ENCODE results near the gene KIF17.
"Not testable (repeated sequence)": the region's sequence is repeated elsewhere in the genome, so short reads cannot be mapped to it uniquely, and the experiment has no call there.

The KIF17 gene

DNA sequence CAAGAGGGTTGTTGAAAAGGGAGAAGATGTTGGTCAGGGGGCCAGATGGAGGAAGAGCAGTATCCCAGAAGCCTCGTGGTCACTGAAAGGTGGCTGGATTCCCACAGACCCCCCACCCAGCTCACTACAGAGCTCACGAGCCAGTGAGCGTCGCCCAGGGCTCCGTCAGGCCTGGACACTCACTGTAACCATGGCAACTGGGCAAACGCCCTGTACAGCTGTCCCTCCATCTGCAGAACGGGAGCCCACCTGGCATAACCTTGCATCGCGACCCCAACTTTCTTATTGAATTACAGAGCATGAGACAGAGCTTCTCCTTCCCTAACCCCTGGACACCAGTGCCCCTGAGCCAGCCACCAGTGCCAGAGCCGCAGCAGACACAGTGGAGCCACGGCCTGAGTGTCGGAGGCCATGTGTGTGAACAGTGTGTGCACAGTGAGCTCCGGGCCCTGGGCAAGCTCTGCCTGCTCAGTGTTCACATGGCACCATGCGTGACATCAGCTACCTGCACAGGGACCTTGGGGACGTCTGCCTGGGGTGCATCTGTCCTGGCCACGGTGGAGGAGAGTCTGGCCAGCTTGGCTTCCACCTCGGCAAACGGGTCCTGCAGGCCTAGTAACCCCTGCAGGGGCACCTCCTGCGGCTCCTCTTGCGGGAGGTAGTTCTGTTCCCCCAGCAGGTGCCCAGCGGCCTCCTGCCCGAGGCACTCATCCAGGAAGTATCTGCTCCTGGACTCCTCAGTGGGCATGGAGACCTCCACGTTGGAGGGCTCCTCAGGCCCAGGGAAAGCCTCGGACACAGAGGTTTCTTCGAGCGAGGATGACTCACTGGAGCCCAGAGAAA, 30.7 kb downstream of the KIF17 start:
- DNase-seq (ENCODE audit: low spot score), result no peak

DNA sequence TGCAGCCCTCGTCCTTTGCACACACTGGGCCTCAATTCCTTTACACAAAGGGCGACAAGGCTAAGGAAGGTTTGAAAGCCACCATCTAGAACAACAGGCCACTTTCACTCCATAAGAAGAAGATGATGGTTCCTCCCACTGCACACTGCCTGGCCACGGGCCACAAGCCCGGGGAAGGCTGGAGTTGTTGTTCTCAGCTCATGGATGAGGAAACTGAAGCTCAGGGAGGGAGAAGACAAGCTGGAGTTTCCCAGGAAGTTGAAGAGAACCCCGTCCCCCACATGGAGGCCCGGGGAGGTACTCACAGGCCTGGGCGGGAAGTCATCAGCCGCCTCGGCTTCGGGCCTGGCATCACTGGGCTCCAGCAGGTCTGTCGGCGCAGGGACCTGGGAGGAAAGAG, 32.1 kb downstream of the KIF17 start:
- no peak for DNase-seq (ENCODE audit: low spot score)

DNA sequence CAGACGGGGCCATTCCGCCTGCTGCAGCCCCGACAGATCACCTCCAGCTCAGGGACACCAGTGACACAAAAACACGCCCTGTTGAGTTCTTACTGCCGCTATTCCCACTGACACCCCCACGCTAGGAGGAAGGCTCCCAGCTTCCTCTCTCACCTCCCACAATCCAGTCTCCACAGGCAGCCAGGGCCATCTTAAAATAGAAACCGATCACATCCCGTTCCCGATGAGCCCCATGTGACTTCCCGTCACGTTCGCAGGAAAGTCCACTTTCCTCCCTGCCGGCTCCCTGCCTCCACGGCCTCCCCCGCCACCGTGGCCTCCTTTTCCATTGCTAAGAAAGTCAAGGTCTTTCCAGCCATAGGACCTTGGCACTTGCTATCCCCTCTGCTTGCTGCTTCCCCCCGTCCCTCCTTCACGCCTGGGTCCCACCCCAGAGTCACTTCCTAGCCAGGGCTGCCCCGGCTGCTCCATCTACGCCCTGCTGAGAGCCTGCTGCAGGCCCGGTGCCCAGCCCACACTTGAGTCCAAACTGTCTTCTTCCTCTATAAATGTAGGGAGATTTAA, 32.6 kb downstream of the KIF17 start:
- DNase-seq (ENCODE audit: low spot score), result no peak

DNA sequence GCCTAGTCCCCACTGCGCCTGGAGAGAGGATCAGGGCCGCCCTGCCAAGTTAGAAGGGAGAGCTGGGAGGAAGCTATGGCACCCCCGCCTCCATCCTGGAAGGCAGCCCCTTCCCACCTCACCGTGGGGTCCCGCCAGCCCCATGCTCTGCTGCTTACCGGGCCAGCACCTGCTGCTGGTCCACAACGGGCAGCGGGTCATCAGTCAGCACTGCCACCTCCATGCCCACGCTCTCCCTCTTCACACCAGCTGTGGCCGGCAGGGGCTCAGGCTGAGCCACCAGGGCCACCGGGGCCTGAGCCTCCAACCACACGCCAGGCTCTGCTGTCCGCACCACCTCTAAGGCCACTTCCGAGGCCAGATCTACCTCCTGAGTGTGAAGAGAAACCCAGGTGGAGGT, 33.2 kb downstream of the KIF17 start:
- no peak for DNase-seq (ENCODE audit: low spot score)

DNA sequence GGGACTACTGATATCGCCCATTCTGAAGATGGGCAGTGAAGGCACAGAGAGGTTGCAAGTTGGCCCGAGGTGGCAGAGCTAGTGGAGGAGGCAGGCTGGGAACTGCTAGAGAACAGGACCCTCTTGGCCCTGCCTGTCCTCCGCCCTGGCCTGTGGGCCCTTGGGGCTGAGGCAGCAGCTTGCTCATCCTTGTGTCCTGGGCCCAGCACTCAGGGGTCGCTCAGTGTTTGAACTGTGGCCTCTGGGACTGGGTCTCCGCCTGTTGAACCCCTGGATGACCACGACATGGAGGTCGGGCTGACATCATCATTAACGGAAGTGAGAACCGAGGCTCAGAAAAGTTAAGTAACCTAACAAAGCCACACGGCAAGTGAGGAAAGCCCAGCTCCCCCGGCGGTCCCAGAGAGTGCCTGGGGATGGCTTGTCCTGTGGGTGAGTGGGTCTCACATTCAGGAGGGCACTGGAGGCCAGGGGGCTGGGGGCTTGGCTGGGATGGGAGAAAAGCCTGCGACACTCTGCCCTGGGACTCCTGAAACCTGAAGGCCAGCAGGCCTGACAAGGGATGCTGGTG, 33.7 kb downstream of the KIF17 start:
- DNase-seq (ENCODE audit: low spot score), result no peak

DNA sequence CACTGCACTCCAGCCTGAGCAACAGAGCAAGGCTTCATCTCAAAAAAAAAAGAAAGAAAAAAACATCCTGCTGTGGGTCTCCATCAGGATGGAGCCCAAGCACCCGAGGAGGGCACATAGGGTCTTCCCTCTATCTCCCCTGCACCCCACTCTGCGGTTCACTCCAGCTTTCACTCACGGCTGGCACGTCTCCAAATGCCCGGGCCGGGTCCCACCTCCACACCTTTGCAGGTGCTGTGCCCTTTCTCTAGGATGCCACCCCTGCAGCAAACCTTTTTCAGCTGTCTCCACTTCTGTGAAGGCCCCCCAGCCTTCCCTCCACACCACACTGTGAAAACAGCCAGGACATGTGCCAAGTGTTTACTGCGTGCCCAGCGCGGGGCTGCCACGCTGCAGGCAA, 34.2 kb downstream of the KIF17 start:
- no peak for DNase-seq (ENCODE audit: low spot score)

DNA sequence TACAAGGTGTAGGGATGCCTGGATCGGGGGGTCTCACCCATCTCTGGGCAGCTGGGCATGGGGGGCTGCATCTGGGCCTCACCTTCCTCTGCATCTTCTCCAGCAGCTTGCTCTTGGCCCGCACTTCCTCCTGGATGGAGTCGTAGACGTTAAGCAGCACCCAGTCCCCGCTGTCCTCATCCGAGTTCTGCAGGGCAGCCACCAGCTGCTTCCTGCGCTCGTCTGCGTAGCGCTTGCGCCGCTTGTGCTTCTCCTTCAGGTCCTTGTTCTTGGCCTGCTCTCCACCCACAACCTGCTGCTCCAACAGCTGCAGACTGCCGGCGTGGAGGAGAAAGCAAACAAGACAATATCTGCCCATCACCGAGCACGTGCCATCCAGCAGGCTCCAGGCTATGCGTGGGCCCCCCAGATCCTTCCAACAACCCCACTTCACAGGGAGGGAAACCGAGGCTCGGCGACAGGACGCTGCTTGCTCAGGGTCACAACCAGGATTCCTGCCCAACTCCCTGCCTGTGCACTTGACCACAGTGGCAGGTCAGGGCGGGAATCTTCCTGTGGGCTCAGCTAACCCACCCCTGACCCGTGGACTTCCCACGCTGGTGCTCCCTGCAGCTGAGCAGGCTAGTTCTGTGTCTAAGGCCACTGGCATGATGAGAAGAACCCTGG, 35.1 kb downstream of the KIF17 start:
- DNase-seq (ENCODE audit: low spot score), result no peak

DNA sequence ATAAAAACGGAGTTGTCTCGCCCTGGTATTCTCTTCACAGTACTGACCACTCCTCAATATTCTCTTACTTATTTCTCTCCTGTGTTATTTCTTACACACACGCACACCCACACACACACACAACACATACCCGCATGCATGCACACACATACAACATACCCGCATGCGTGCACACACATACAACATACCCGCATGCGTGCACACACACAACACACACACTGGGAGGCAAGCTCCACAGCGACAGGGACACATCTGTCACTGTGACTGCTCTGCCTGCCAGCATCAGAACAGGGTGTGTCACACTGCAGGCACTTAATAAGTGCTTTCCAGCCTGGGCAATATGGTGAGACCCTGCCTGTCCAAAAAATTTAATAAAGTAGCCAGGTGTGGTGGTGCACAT, 35.8 kb downstream of the KIF17 start:
- DNase-seq (ENCODE audit: low spot score), result no peak

DNA sequence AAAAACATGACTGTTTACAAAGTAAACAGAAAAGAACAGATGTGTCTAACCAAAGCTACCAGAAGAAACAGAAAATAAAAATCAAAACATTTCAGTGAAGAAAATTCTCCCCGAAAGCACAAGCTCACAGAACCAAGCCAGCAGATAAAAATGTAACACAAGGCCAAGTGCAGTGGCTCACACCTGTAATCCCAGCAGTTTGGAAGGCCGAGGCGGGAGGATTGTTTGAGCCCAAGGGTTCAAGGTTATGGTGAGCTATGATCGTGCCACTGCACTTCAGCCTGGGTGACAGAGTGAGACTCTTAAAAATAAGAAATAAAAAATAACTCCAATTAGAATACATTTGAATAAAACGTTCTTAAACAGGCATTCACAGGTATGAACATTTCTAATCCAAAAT, 37.5 kb downstream of the KIF17 start:
- DNase-seq (ENCODE audit: low spot score), result no peak

DNA sequence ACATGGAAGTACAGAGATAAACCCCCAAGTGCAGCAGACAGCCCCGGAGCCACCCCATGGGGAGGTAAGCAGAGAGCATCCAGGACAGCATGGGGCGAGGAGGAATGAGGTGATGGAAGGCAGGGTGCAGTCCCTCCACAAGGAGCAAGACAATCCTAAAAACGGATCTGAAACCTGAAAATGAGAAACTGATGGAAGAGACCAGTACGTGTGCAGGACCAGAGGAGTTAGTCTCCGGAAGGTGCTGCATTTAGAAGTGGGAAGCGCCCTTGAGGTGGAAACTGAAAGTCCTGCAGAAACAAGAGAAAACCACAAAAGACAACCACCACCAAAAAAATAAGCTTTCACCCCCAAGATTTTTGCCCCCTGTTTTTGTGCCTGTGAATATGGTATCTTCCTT, 39.2 kb downstream of the KIF17 start:
- DNase-seq (ENCODE audit: low spot score), result no peak

DNA sequence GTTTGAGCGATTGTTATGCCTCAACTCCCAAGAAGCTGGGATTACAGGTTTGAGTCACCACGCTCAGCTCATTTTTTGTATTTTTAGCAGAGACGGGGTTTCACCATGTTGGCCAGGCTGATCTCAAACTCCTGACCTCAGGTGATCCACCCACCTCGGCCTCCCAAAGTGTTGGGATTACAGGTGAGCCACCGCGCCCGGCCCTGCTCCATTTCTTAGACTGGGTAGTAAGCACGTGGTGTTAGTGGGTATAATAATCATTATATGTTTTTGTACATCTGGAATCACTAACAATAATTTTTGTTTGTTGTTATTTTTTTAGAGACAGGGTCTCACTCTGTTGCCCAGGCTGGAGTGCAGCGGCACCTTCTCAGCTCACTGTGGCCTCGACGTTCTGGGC, 44.2 kb downstream of the KIF17 start:
- not testable (repeated sequence) for DNase-seq (ENCODE audit: low spot score)

DNA sequence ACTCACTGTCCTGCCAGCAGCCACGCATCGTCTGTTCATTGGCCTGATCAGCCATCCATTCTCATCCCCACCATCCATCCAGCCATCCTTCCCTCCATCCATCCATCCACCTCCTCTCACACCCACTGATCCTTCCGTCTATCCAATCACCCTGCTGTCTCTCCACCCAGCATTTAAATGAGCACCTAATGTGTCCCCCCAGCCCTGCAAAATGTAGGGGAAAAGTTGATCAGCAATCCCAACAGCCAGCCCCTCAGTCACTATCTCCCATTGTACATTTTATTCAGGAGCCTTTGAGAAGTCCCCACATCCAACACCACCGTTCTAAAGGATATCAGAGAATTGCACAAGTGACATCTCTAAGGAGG, 45.6 kb downstream of the KIF17 start:
- DNase-seq (ENCODE audit: low spot score), result no peak

DNA sequence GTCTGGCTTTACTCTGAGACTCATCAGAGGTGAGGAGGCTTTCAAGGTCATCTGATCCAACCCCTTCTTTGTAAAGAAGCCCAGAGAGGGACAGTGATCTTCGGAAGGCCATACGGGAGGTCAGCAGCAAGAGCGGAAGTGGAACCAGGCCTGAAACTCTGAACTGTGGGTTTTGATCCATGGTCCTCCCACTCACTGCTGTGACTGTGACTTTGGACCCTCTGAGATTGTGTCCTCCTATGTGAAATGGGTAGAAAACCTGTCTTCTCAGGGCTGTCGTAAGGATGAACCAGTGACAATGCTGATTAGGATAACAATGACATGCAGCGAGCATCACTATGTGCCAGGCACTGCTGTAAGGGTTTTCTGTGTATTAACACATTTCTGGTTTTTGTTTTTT, 46.9 kb downstream of the KIF17 start:
- no peak for DNase-seq (ENCODE audit: low spot score)

DNA sequence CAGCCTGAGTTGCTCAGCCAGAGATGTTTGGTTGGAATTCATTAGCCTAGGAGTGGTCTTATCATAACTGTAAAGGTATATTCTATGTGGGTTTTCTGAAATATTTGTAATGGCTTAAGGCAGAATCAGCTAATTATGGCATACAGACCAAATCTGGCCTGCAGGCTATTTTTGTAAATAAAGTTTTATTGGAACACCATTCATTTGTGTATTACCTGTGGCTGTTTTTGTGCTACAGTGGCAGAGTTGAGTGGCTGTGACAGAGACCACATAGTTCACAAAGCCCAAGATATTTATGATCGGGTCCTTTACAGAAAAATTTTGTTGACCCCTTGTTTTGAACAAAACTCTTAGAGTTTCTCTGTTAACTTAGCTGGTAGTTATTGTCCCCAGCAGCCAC, 49.2 kb downstream of the KIF17 start:
- no peak for DNase-seq (ENCODE audit: low spot score)

DNA sequence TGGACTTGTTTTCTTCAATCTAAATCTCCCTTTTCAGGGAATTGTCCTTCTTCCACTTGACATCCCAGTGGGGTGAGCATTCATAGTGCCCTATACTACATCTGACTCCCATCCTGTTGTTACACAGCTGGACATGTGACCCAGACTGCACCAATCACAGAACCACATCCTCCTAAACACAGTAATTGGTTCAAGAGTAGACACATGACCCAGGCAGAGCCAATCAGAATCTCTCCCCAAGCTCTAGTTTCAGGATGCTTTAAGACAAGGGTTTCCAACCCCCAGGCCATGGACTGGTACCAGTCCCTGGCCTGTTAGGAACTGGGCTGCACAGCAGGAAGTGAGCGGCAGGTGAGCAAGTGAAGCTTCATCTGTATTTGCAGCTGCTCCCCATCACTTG, 51.0 kb downstream of the KIF17 start:
- DNase-seq (ENCODE audit: low spot score), result no peak

DNA sequence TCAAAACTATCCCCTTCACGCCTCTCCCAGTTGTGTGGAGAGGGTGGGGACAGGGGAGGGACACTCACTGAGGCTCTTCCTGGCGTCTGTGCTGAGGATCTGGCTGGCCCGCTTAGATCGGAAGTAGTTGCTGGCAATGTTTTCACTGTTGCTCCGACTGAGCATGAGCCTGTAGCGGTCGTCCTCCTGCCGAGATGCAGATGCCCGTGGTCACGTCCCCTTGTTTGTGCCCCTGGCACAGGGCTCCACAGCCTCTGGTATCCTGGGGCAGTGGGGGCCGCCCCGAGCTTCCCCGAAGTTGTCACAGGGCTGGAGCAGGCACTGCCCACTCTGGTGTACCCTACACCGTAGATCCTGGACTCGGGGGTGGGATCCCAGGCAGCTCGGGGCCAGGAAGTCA, 51.7 kb downstream of the KIF17 start:
- DNase-seq (ENCODE audit: low spot score), result no peak

DNA sequence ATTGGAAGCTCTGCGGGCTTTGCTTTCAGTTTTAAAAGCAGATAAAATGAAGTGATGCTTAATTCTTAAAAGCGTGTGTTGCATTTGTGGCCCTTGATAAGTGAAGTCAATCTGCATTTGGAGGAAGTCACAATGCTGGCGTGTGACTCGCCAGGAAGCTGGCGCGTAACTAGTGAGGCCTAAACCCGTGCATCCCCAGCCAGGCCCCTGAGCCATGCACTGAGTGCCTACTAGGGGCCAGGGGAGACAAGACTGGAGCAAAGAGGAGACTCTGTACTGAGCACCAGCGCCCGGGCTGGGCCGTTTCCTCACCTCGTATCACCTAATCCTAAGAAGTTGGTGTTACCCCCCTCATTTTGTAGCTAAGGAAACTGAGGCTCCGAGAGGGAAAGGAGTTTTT, 52.1 kb downstream of the KIF17 start:
- no peak for DNase-seq (ENCODE audit: low spot score)

DNA sequence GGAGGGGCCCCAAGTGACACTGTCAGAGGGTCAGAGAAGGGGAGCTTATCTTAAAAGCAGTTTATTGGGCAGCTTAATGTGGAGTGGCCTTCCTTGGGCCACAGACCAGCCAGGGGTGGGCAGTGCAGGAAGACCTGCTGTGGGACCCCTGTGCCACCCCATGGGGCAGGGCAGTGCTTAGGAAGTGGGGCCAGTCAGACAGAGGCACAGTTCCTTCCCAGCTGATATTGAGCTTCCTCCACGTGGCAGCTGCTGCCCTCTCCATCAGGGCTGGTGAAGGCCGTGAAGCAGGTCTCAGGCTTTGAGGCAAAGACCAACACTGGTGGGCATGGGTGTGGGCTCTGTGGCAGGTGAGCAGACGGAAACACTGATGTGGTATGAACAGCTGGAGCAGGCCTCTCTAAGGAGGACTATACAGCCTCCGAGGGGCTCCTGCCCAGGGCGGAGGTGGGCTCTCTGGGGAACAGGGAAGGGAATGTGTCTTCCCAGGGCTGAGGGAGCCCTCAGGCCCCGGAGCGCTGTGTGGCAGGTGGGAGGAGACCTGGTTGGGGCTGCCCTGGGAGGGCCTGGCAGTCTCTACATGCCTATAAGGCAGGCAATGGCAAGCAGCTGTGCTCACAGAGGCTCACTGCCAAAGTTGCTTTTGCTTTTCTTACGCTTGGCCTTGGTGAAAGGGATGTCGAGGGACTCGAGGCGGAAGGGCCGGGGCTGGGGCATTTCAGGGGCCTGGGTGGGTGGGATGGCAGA, 53.7 kb downstream of the KIF17 start:
- DNase-seq (ENCODE audit: low spot score), result no peak

DNA sequence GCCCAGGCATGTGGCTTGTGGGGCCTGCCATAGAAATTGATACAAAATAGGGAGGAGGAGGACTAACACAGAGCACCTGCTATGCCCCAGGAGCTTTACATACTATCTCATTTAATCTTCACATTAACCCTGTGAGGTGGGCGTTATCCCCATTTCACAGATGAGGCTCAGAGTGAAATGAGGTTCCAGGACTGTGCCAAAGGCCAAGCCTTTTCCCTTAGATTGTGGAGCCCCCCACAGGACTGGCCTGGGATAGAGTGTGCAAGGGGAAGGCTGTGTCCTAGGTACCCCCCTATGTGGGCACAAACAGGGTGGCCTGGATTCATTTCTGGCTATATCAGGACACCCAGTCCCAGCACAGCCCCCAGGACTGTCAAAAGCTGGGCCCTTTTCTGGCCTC, 54.4 kb downstream of the KIF17 start:
- DNase-seq (ENCODE audit: low spot score), result no peak

DNA sequence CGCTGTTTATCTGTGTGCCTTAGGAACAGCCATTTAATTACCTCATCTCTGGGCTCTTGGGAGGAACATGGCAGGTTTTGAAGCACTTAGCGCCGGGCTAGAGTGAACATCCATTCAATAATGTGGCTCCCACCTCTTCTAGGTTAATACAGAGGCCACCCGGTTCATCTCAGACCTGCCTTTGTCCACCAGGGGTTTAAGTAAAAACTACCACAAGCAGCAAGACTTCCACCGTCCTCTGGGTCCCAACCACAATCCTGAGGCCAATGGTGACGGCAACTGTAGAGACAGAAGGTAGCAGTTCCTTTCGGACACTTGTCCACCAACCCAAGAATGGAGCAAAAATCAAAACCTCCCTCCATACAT, 55.7 kb downstream of the KIF17 start:
- no peak for DNase-seq (ENCODE audit: low spot score)

DNA sequence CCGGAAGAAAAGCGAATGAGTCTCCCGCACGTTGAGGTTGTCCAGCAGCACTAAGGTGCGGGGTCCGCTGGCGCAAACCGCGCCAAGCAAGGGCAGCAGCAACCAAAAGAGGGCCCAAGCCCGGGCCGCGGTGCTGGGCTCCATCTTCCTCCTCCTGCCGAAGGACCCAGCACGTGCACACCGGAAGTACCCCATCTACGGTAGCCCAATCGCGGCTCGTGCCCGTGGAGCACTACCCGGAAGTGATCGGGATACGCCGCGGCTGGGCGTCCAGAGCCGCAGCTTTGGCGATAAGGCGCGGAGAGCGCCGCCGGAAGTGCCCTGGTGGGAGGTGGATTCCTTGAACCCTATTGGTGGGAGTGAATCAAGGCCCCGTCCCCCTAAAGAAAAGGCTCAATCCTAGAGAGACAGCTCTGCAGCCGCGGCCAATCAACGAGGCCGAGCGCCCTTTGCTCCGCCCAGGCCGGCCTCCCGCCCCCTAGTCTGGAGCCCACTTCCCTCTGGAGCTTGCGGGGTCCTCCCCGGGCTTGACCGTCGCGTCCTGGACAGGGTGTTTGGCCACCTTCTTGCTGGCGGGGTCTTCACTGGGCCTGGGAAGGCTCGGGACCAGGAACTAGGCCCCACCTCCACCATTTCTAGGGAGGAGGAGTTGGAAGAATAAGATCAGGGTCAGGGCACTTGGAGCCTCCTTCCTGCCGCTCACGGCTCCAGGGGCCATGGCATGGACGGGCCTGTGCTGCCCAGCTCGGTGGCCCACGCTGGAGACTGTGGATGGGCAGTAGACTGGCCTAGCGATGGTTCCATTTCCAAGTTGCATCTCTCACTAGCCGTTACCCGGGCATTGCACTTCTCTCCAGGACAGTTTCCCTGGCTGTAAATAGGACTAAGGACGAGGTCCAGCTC, 56.3 kb downstream of the KIF17 start, which contains the start of gene DDOST:
DDOST (minus strand) TSS at position 163 of the 903 bp plus-strand sequence; CDS start at position 144, 19 bp downstream.
- peak; percentile 99 for DNase-seq (ENCODE audit: low spot score)
